ENCODE results near the gene NINJ2.

GRCh38 chr12:623172-623864 lies 39.9 kb downstream of the NINJ2 start:
- TF ChIP-seq, protein P1, sequence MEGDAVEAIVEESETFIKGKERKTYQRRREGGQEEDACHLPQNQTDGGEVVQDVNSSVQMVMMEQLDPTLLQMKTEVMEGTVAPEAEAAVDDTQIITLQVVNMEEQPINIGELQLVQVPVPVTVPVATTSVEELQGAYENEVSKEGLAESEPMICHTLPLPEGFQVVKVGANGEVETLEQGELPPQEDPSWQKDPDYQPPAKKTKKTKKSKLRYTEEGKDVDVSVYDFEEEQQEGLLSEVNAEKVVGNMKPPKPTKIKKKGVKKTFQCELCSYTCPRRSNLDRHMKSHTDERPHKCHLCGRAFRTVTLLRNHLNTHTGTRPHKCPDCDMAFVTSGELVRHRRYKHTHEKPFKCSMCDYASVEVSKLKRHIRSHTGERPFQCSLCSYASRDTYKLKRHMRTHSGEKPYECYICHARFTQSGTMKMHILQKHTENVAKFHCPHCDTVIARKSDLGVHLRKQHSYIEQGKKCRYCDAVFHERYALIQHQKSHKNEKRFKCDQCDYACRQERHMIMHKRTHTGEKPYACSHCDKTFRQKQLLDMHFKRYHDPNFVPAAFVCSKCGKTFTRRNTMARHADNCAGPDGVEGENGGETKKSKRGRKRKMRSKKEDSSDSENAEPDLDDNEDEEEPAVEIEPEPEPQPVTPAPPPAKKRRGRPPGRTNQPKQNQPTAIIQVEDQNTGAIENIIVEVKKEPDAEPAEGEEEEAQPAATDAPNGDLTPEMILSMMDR (conservative IDR thresholded peaks at IDR 0.05; ENCODE audit: low read length): no peak
- no peak for TF ChIP-seq EZH2phosphoT487 (IDR thresholded peaks at IDR 0.05; ENCODE audit: borderline replicate concordance)
